ENCODE results near the gene SKP2. TPM values are rescaled to one million over a fixed set of nuclear protein-coding genes. Genes with fewer than 3 reads are reported as not detected.

The SKP2 gene
- polyA plus RNA-seq, 1 donor from 2014 or later, result 26.0 TPM

- H3F3A ChIP-seq (ENCODE audit: insufficient read depth, low read length, poor library complexity, severe bottlenecking), result no peaks in the 10 kb centered on the region
- H3K79me2 ChIP-seq (replicated peaks; ENCODE audit: insufficient read depth, low read length), result no peaks in the 10 kb centered on the region
- H3K27me3 ChIP-seq (ENCODE audit: insufficient read depth, low read depth, low read length), result no peaks in the 10 kb centered on the region
- no peak for TF ChIP-seq REST (IDR thresholded peaks at IDR 0.05; ENCODE audit: borderline replicate concordance)
- no peak for TF ChIP-seq CTCF (IDR thresholded peaks at IDR 0.05; ENCODE audit: poor library complexity, severe bottlenecking)
- TF ChIP-seq EP300 (conservative IDR thresholded peaks at IDR 0.05; ENCODE audit: poor library complexity, severe bottlenecking), result no peak
- no peak for TF ChIP-seq RAD21 (conservative IDR thresholded peaks at IDR 0.05)
- no peak for TF ChIP-seq SMC3 (conservative IDR thresholded peaks at IDR 0.05; ENCODE audit: poor library complexity)
- TF ChIP-seq EZH2 (IDR thresholded peaks at IDR 0.05; ENCODE audit: borderline replicate concordance, insufficient read depth, low read length, poor library complexity, severe bottlenecking), result no peak
- H3K4me2 ChIP-seq (ENCODE audit: low read length), result no peak overlapping the region
- H4K20me1 ChIP-seq (ENCODE audit: insufficient read depth), result no peaks in the 10 kb centered on the region
- H3K36me3 ChIP-seq (ENCODE audit: insufficient read depth, low read length), result peaks cover 20% of the 10 kb centered on the region
- no peaks in the 10 kb centered on the region for H3K9me2 ChIP-seq (ENCODE audit: insufficient read depth, low read length)
- no peak overlapping the region for H3K27ac ChIP-seq (ENCODE audit: low read length)
- no peaks in the 10 kb centered on the region for H3K9me3 ChIP-seq (ENCODE audit: low read length)
- H2AFZ ChIP-seq (ENCODE audit: low read depth, low read length), result no peak overlapping the region
- H3K4me3 ChIP-seq (ENCODE audit: low read length), result no peak overlapping the region
- no peak overlapping the region for H3K9ac ChIP-seq (ENCODE audit: low read length)
Observed at GRCh38 chr5:36135988-36136387, 15.9 kb upstream of the SKP2 start.

GRCh38 chr5:36136581-36136980 is 15.3 kb upstream of the SKP2 start:
- Histone ChIP-seq H3K9me2 (ENCODE audit: insufficient read depth, low read length) (no peaks in the 10 kb centered on the region), H4K20me1 (ENCODE audit: insufficient read depth) (no peaks in the 10 kb centered on the region), H3F3A (ENCODE audit: insufficient read depth, low read length, poor library complexity, severe bottlenecking) (no peaks in the 10 kb centered on the region), H2AFZ (ENCODE audit: low read depth, low read length) (no peak overlapping the region), H3K9me3 (ENCODE audit: low read length) (no peaks in the 10 kb centered on the region), H3K4me2 (ENCODE audit: low read length) (no peak overlapping the region), H3K9ac (ENCODE audit: low read length) (no peak overlapping the region), H3K4me3 (ENCODE audit: low read length) (no peak overlapping the region), H3K27me3 (ENCODE audit: insufficient read depth, low read depth, low read length) (no peaks in the 10 kb centered on the region), H3K36me3 (ENCODE audit: insufficient read depth, low read length) (peaks cover 20% of the 10 kb centered on the region), H3K27ac (ENCODE audit: low read length) (no peak overlapping the region), H3K79me2 (replicated peaks; ENCODE audit: insufficient read depth, low read length) (no peaks in the 10 kb centered on the region)
- TF ChIP-seq MXI1 (conservative IDR thresholded peaks at IDR 0.05; ENCODE audit: poor library complexity, severe bottlenecking) (no peak), EZH2 (IDR thresholded peaks at IDR 0.05; ENCODE audit: borderline replicate concordance, insufficient read depth, low read length, poor library complexity, severe bottlenecking) (no peak), TAF1 (IDR thresholded peaks at IDR 0.05; ENCODE audit: low read depth) (no peak), CTCF (IDR thresholded peaks at IDR 0.05; ENCODE audit: poor library complexity, severe bottlenecking) (no peak), SMC3 (conservative IDR thresholded peaks at IDR 0.05; ENCODE audit: poor library complexity) (no peak), REST (IDR thresholded peaks at IDR 0.05; ENCODE audit: borderline replicate concordance) (no peak), RAD21 (conservative IDR thresholded peaks at IDR 0.05) (no peak), POLR2AphosphoS5 (IDR thresholded peaks at IDR 0.05) (no peak), EP300 (conservative IDR thresholded peaks at IDR 0.05; ENCODE audit: poor library complexity, severe bottlenecking) (no peak)

All from neural cell (in vitro differentiated cells).